ENCODE measurements around the gene VAMP5. TPM values are rescaled to one million over a fixed set of nuclear protein-coding genes. Genes with fewer than 3 reads are reported as not detected.

Gene VAMP5
- 10 to 100 TPM; 27.1 to 42.8 TPM for total RNA-seq

GRCh38 chr2:85584354-85584856 lies at the start of gene VAMP5:
VAMP5 (plus strand) TSS chr2:85584431; CDS start chr2:85584491, 60 bp downstream.
- Histone ChIP-seq H3K27ac (peak within 1 kb of the TSS; percentile 92 to 96), H3K36me3 (no peaks in the 10 kb centered on the region), H3K27me3 (replicated peaks; ENCODE audit: insufficient read depth) (no peaks in the 10 kb centered on the region), H3K4me3 (peak within 1 kb of the TSS; percentile 78), H3K4me1 (ENCODE audit: control insufficient read depth in 1 of 2, low read depth in 2 of 2) (peaks cover 41 to 67% of the 10 kb centered on the region in 2 donors), H3K9me3 (no peaks in the 10 kb centered on the region)
- DNase-seq (ENCODE audit: low spot score) (no peak), ATAC-seq (ENCODE audit: insufficient number of reproducible peaks, low FRiP score, low read depth) (peak; percentile 15)
- no peak for TF ChIP-seq CTCF (IDR thresholded peaks at IDR 0.05)

GRCh38 chr2:85534881-85535280 lies 49.4 kb upstream of the VAMP5 start:
- ATAC-seq (ENCODE audit: insufficient number of reproducible peaks, low FRiP score, low read depth) (no peak), DNase-seq (ENCODE audit: low spot score) (no peak)
- Histone ChIP-seq H3K36me3 (no peaks in the 10 kb centered on the region), H3K27me3 (replicated peaks; ENCODE audit: insufficient read depth) (no peaks in the 10 kb centered on the region), H3K27ac (peak overlapping the region in 1 of 2 donors; percentile 98), H3K9me3 (no peaks in the 10 kb centered on the region), H3K4me3 (no peak overlapping the region), H3K4me1 (ENCODE audit: control insufficient read depth in 1 of 2, low read depth in 2 of 2) (peaks cover 14 to 26% of the 10 kb centered on the region in 2 donors)
- no peak for TF ChIP-seq CTCF (IDR thresholded peaks at IDR 0.05)

GRCh38 chr2:85536479-85536878 lies 47.8 kb upstream of the VAMP5 start:
- peak overlapping the region; percentile 87 for H3K4me3 ChIP-seq
- DNase-seq (ENCODE audit: low spot score) (no peak), ATAC-seq (ENCODE audit: insufficient number of reproducible peaks, low FRiP score, low read depth) (no peak)
- H3K27me3 ChIP-seq (replicated peaks; ENCODE audit: insufficient read depth): no peaks in the 10 kb centered on the region
- peak overlapping the region; percentile 95 to 98 for H3K27ac ChIP-seq
- H3K4me1 ChIP-seq (ENCODE audit: control insufficient read depth in 1 of 2, low read depth in 2 of 2): peaks cover 23 to 36% of the 10 kb centered on the region in 2 donors
- no peak for TF ChIP-seq CTCF (IDR thresholded peaks at IDR 0.05)
- peaks cover 5% of the 10 kb centered on the region for H3K36me3 ChIP-seq
- no peaks in the 10 kb centered on the region for H3K9me3 ChIP-seq

GRCh38 chr2:85537600-85538506 lies 46.4 kb upstream of the VAMP5 start:
- no peaks in the 10 kb centered on the region for H3K9me3 ChIP-seq
- H3K27me3 ChIP-seq (replicated peaks; ENCODE audit: insufficient read depth): no peaks in the 10 kb centered on the region
- no peak for TF ChIP-seq CTCF (IDR thresholded peaks at IDR 0.05)
- DNase-seq (ENCODE audit: low spot score): no peak
- peaks cover 32 to 50% of the 10 kb centered on the region in 2 donors for H3K4me1 ChIP-seq (ENCODE audit: control insufficient read depth in 1 of 2, low read depth in 2 of 2)
- peaks cover 17% of the 10 kb centered on the region for H3K36me3 ChIP-seq
- peak overlapping the region; percentile 95 to 98 for H3K27ac ChIP-seq
- H3K4me3 ChIP-seq: peak overlapping the region; percentile 87
- no peak for ATAC-seq (ENCODE audit: insufficient number of reproducible peaks, low FRiP score, low read depth)

All from thoracic aorta (tissue), 2 donors.